ENCODE measurements around the gene UBE3D.

Gene UBE3D

DNA sequence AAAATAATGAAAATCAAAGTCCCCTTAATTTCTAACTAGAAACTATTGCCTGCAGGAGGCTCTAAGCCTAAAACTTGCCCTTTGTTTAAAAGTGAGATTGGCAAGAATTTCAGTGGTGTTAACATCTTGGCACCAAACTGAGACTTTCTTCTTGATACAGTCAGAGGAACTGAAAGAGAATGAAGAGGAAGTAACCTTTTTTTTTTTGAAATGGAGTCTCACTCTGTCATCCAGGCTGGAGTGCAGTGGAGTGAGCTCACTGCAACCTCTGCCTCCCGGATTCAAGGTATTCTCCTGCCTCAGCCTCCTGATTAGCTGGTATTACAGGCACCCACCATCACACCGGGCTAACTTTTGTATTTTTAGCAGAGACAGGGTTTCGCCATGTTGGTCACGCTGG, 5.4 kb upstream of the UBE3D start:
- DNase-seq (ENCODE audit: low read depth) = peak; percentile 16
- TF ChIP-seq CTCF (conservative IDR thresholded peaks at IDR 0.05; ENCODE audit: low read length) = no peak
- H3K4me3 ChIP-seq (ENCODE audit: low read length) = no peak overlapping the region

GRCh38 chr6:83069633-83070032, 4.0 kb upstream of the UBE3D start:
- no peak overlapping the region for H3K4me3 ChIP-seq (ENCODE audit: low read length)
- TF ChIP-seq CTCF (conservative IDR thresholded peaks at IDR 0.05; ENCODE audit: low read length) = no peak
- DNase-seq (ENCODE audit: low read depth) = no peak

DNA sequence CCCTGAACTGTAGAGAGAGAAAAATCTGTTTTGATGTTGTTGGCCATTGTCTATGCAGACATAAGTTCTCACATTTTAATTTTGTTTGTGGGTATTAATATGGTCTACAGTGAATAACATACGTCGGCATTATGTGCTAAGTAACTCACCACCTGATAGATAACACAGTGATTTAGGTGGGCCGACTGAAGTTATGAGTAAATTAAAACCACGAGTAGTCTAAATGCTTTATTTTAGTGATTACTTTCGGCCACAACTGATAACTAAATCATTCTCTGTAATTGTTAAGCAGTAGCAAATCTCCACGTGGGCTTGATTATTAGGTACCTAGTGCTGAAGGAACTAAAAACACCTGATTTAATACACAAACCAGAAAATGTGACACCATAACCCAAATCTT, 3.0 kb upstream of the UBE3D start:
- H3K4me3 ChIP-seq (ENCODE audit: low read length) = peak overlapping the region; percentile 85
- no peak for TF ChIP-seq CTCF (conservative IDR thresholded peaks at IDR 0.05; ENCODE audit: low read length)
- no peak for DNase-seq (ENCODE audit: low read depth)

DNA sequence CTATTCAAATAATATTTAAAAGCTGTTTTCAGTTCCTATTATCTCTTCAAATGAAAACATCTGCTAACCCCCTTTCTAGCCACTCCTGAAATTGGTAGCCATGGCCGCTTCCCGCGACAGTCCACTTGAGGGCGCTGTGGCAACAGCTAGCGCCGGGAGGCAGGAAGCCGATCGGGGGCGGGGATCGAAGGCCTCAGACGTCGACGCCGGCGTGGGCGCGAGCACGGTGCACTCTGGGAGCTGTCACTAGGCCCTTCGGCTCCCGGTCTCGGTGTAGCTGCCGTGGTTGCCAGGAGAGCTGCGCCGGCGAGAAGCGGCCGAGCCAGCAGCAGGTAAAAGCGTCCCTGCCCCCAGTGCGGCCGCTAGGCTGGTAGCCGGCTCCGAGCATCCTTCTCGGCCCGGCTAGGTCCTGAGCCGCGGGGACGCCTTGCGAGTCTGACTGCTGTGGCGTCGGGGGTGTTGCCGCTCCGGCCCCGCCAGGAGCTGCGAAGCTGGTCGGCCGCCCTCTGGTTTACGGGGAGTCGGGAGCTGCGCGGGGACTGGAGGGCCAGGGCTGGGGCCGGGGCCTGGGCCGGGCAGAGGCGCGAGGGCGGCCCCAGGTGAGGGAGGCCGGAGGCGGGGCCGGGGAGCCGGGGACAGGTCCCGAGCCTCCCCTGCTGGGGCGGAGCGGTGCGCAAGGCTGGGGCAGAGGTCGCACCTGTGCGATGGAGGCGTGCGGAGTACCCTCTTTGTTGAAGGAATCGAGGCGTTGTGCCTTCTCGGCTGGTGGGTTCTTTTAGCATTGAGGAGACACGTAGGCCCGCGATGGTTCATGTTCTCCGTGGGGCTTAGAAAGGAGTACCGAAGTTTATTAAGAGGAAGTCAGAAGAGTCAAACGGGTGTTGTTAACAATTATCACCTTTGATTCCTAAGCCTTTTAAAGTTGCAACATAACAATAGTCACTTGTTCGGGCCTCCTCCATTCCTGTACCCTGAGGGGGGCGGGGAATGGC, 2.1 kb upstream of the UBE3D start, which contains the start of gene DOP1A:
Gene DOP1A, plus strand, starts transcription at position 224 of the 992 bp plus-strand sequence. CDS start 29,307 bp downstream, outside the sequence.
- TF ChIP-seq CTCF (conservative IDR thresholded peaks at IDR 0.05; ENCODE audit: low read length) = peak; percentile 94
- DNase-seq (ENCODE audit: low read depth) = peak; percentile 90
- peak within 1 kb of the TSS; percentile 85 for H3K4me3 ChIP-seq (ENCODE audit: low read length)

DNA sequence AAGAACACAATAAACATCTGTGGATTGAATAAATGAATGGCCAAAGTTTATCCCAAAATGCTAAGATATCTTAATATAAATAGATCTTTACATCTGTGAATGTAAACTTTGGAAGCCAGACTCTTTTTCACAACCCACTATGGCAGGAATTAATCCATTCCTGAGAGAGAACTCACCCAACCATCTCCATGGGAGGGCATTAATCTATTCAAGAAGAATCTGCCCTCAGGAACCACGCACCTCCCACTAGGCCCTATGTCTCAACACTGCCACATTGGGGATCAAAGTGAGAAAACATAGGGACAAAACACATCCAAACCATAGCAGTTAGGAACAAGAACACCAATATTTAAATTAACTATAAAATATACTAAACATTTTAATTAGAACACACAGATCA, 3.4 kb downstream of the UBE3D start:
- peak; percentile 65 for DNase-seq (ENCODE audit: low read depth)
- H3K4me3 ChIP-seq (ENCODE audit: low read length) = no peak overlapping the region
- TF ChIP-seq CTCF (conservative IDR thresholded peaks at IDR 0.05; ENCODE audit: low read length) = no peak

GRCh38 chr6:83061190-83061589, 4.5 kb downstream of the UBE3D start:
- DNase-seq (ENCODE audit: low read depth) = peak; percentile 19
- no peak for TF ChIP-seq CTCF (conservative IDR thresholded peaks at IDR 0.05; ENCODE audit: low read length)
- no peak overlapping the region for H3K4me3 ChIP-seq (ENCODE audit: low read length)
